Keratinocyte (primary cell): Measurements from ENCODE around the gene CACNB4. TPM values are rescaled to one million over a fixed set of nuclear protein-coding genes. Genes with fewer than 3 reads are reported as not detected.

Experiments
- DNase-seq: peaks from one replicate; pipeline ENCODE4 v3.0.0-alpha.2; 2011; ENCODE audit warnings: low read depth, missing footprints, low spot score
- FAIRE-seq: peaks from 2 replicates; lab custom pipeline; 2011; peaks lifted over from hg19 to GRCh38; lab: Jason Lieb, UNC
- H2AFZ ChIP-seq: 2 replicates; pipeline ENCODE4 v1.6.0; 2012; ENCODE audit warnings: low read length, control low read depth, inconsistent platforms; ENCODE audit not compliant: control insufficient read depth
- H3K27ac ChIP-seq: 2 replicates; pipeline ENCODE4 v1.5.1; 2011; ENCODE audit warnings: low read length; ENCODE audit not compliant: control insufficient read depth, insufficient read depth
- H3K27me3 ChIP-seq: 3 replicates; pipeline ENCODE4 v1.6.0; 2011; ENCODE audit warnings: low read length; ENCODE audit not compliant: control insufficient read depth, insufficient read depth; ENCODE audit errors: extremely low read depth
- H3K36me3 ChIP-seq, 2 experiments: 2 replicates in 1 of 2; 3 replicates in 1 of 2; pipeline ENCODE4 v1.5.1; 2011; ENCODE audit warnings: low read length in 2 of 2, mild to moderate bottlenecking in 1 of 2; ENCODE audit not compliant: control insufficient read depth in 2 of 2, insufficient read depth in 2 of 2; ENCODE audit errors: extremely low read depth in 1 of 2
- H3K4me1 ChIP-seq: 3 replicates; pipeline ENCODE4 v1.5.1; 2011; ENCODE audit warnings: low read length; ENCODE audit not compliant: control insufficient read depth, insufficient read depth; ENCODE audit errors: extremely low read depth
- H3K4me2 ChIP-seq: 3 replicates; pipeline ENCODE4 v1.6.0; 2011; ENCODE audit warnings: low read depth, low read length; ENCODE audit not compliant: control insufficient read depth, insufficient read depth; ENCODE audit errors: extremely low read depth
- H3K4me3 ChIP-seq, 3 experiments: fragments of 200-600 bp in 1 of 3; sonication (generic) in 1 of 3; 2 replicates in 2 of 3; 3 replicates in 1 of 3; pipeline ENCODE4 v1.5.1; 2011 to 2016; ENCODE audit warnings: low read length in 3 of 3, mild to moderate bottlenecking in 3 of 3, control low read depth in 2 of 3, inconsistent platforms in 1 of 3, low read depth in 1 of 3, mixed read lengths in 1 of 3, mixed run types in 1 of 3, moderate library complexity in 1 of 3; ENCODE audit not compliant: control insufficient read depth in 2 of 3, insufficient read depth in 2 of 3; ENCODE audit errors: extremely low read depth in 1 of 3
- H3K79me2 ChIP-seq: 2 replicates; pipeline ENCODE4 v1.6.0; 2012; ENCODE audit warnings: low read length; ENCODE audit not compliant: control insufficient read depth, insufficient read depth
- H3K9ac ChIP-seq: 3 replicates; pipeline ENCODE4 v1.6.0; 2011; ENCODE audit warnings: low read length; ENCODE audit not compliant: control insufficient read depth, insufficient read depth; ENCODE audit errors: extremely low read depth
- H3K9me1 ChIP-seq: 3 replicates; pipeline ENCODE4 v1.6.0; 2011; ENCODE audit warnings: low read length; ENCODE audit not compliant: control insufficient read depth, insufficient read depth; ENCODE audit errors: extremely low read depth
- H3K9me3 ChIP-seq: 2 replicates; pipeline ENCODE4 v1.5.1; 2012; ENCODE audit warnings: low read depth, low read length; ENCODE audit not compliant: control insufficient read depth
- H4K20me1 ChIP-seq: 3 replicates; pipeline ENCODE4 v1.6.0; 2011; ENCODE audit warnings: low read length; ENCODE audit not compliant: control insufficient read depth, insufficient read depth; ENCODE audit errors: extremely low read depth
- CTCF ChIP-seq, 3 experiments: IDR thresholded peaks in 1 of 3; conservative IDR thresholded peaks in 1 of 3; optimal IDR thresholded peaks in 1 of 3; 2 replicates in 2 of 3; 3 replicates in 1 of 3; pipeline versions ENCODE3 to v1.5.1; 2011; ENCODE audit warnings: low read length in 3 of 3, mild to moderate bottlenecking in 3 of 3, moderate library complexity in 2 of 3, control low read depth in 1 of 3, inconsistent platforms in 1 of 3; ENCODE audit not compliant: insufficient read depth in 2 of 3; ENCODE audit errors: extremely low read depth in 1 of 3
- EZH2 ChIP-seq: IDR thresholded peaks from one replicate; pipeline ENCODE4 v1.6.1; 2012; ENCODE audit warnings: inconsistent platforms, mild to moderate bottlenecking, low read length, moderate library complexity
- dilution Hi-C: fragments of 300-500 bp; cut with MboI; formaldehyde crosslinking; loops from one replicate; pipeline ENCODE4 v1.7.0; 2020; ENCODE audit warnings: low sequenced_read_pairs; ENCODE audit not compliant: extremely low pct_ligation_motif_present
- polyA plus RNA-seq, 5 experiments: library from polyadenylated mRNA; depleted of rRNA in 3 of 5; stranded (reverse) in 3 of 5; stranded (forward) in 1 of 5; unstranded in 1 of 5; fragments of >200 nt; gene quantifications; 1 replicate in 1 of 5; 2 replicates in 3 of 5; 3 replicates in 1 of 5; pipeline versions ENCODE4 v1.2.1 to v1.2.3, GENCODE V29; 2011 to 2012; ENCODE audit warnings: missing spikeins in 2 of 5, low read depth in 1 of 5, low replicate concordance in 1 of 5

The CACNB4 gene
- polyA plus RNA-seq, 1 donor (not counting 4 experiments of a cell fraction or from before 2014, with no cell fraction given), result 0.30 TPM

DNA sequence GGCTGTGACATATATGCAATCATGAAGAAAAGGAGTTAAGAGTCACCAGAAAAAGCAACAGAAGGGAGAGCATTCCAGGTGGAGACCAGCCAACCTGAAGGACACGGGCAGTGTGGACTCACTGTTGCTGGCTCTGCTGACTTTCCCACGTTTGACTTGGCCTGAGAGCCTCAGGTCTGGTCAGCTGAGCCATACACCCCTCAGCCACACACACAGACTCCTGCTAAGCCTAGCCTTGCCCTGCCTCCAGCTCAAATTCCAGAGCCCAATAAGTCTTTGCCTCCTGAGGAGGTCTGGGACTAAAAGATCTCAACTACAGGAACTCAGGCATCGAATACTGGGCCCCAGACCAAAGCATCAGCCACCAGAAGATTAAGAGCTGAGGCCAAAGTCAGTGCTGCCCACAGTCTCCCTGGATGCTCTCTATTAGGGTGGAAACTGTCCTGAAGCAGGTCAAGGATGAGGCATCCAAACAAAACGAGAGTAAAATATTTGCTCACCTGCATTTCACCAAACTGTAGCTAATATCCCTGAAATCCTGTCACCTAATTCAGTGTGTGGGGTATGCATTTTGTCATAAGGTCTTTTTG, 23.3 kb downstream of the CACNB4 start:
- DNase-seq (no peak), FAIRE-seq (no peak)
- H3K9me3 ChIP-seq, result no peaks in the 10 kb centered on the region
- no peaks in the 10 kb centered on the region for H3K36me3 ChIP-seq
- no peaks in the 10 kb centered on the region for H3K4me1 ChIP-seq
- no peak overlapping the region for H3K27ac ChIP-seq
- no peak overlapping the region for H3K9ac ChIP-seq
- H3K27me3 ChIP-seq, result no peaks in the 10 kb centered on the region
- H4K20me1 ChIP-seq, result no peaks in the 10 kb centered on the region
- H3K4me3 ChIP-seq, result no peak overlapping the region
- TF ChIP-seq CTCF (optimal IDR thresholded peaks at IDR 0.05 in 1 of 3, IDR thresholded peaks at IDR 0.05 in 1 of 3, conservative IDR thresholded peaks at IDR 0.05 in 1 of 3; ENCODE audit: extremely low read depth in 1 of 3, insufficient read depth in 2 of 3, low read length in 3 of 3) (no peak), EZH2 (no peak)
- no peak overlapping the region for H3K4me2 ChIP-seq
- no peak overlapping the region for H2AFZ ChIP-seq
- no peaks in the 10 kb centered on the region for H3K9me1 ChIP-seq
- dilution Hi-C loops, result no loop called here
- no peaks in the 10 kb centered on the region for H3K79me2 ChIP-seq

DNA sequence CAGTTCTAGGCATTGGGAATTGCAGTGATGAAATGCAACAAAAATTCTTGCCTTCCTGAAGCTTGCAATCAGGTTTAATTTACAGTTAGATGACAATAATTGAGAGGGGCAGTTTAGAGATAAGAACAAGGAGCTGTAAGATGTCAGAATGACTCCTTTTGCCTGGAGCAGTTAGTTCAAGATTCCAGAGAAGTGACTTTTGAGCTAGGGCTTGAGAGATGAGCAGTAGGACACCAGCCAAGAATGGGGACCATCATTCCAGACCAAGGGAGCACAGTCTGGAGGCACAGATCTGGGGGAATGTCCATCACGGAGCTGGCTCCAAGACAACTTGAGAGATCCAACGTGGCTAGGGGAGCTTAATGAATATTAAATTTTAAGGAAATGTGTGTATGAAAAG, 26.8 kb downstream of the CACNB4 start:
- Histone ChIP-seq H3K27me3 (peaks cover 3% of the 10 kb centered on the region), H2AFZ (no peak overlapping the region), H3K4me2 (no peak overlapping the region), H3K9me3 (no peaks in the 10 kb centered on the region), H3K27ac (no peak overlapping the region), H3K36me3 (no peaks in the 10 kb centered on the region), H4K20me1 (no peaks in the 10 kb centered on the region), H3K9me1 (no peaks in the 10 kb centered on the region), H3K9ac (no peak overlapping the region), H3K4me1 (peaks cover 4% of the 10 kb centered on the region), H3K4me3 (no peak overlapping the region), H3K79me2 (no peaks in the 10 kb centered on the region)
- FAIRE-seq (no peak), DNase-seq (no peak)
- dilution Hi-C loops, result no loop called here
- TF ChIP-seq CTCF (optimal IDR thresholded peaks at IDR 0.05 in 1 of 3, IDR thresholded peaks at IDR 0.05 in 1 of 3, conservative IDR thresholded peaks at IDR 0.05 in 1 of 3; ENCODE audit: extremely low read depth in 1 of 3, insufficient read depth in 2 of 3, low read length in 3 of 3) (no peak), EZH2 (no peak)
